Caco-2 (cell line): Measurements from ENCODE around the gene LHX1. TPM values are rescaled to one million over a fixed set of nuclear protein-coding genes. Genes with fewer than 3 reads are reported as not detected.

Experiments used
- BruUV-seq: library from RNA; stranded (reverse); fragments of 400-500 nt; replicated peaks from 2 replicates; lab custom pipeline; 2021; lab: Mats Ljungman, UMichigan
- CTCF ChIA-PET: fragments of 300-600 bp; sonication (Branson Sonifier 250); formaldehyde crosslinking; loops from one replicate; lab custom pipeline; 2022; ENCODE audit warnings: antibody characterized with exemption; lab: Charles Lee
- POLR2A ChIA-PET: fragments of 300-600 bp; sonication (Branson Sonifier 250); formaldehyde crosslinking; loops from one replicate; lab custom pipeline; 2022; ENCODE audit warnings: antibody characterized with exemption; lab: Charles Lee
- DNase-seq, 2 experiments: peaks; one replicate each; pipeline versions ENCODE4 v3.0.0 to v3.0.0-alpha.2; 2020 to 2022
- H3K27me3 ChIP-seq: replicated peaks from 2 replicates; pipeline ENCODE4 v1.6.0; 2011; ENCODE audit warnings: low read length; ENCODE audit not compliant: control insufficient read depth, insufficient read depth
- H3K36me3 ChIP-seq: 2 replicates; pipeline ENCODE4 v1.5.1; 2011; ENCODE audit warnings: low read length; ENCODE audit not compliant: control insufficient read depth, insufficient read depth
- H3K4me1 ChIP-seq: fragments of 250-450 bp; sonication (Bioruptor Pico); 2 replicates; pipeline ENCODE4 v1.5.1; 2020; ENCODE audit warnings: mild to moderate bottlenecking
- H3K4me3 ChIP-seq: 2 replicates; pipeline ENCODE4 v1.5.1; 2011; ENCODE audit warnings: low read depth, mild to moderate bottlenecking, control low read depth, low read length
- H3K9me3 ChIP-seq: fragments of 250-450 bp; sonication (Bioruptor Pico); 2 replicates; pipeline ENCODE4 v1.5.1; 2020; ENCODE audit warnings: mild to moderate bottlenecking, moderate library complexity
- H3K27ac Mint-ChIP-seq: one replicate; pipeline ENCODE4 v1.8.0; 2022; ENCODE audit warnings: mixed read lengths; ENCODE audit not compliant: unreplicated experiment
- H3K27me3 Mint-ChIP-seq: one replicate; pipeline ENCODE4 v1.8.0; 2022; ENCODE audit warnings: mixed read lengths; ENCODE audit not compliant: insufficient read depth, unreplicated experiment
- H3K36me3 Mint-ChIP-seq: one replicate; pipeline ENCODE4 v1.8.0; 2022; ENCODE audit warnings: mild to moderate bottlenecking, mixed read lengths; ENCODE audit not compliant: insufficient read depth, unreplicated experiment
- H3K4me1 Mint-ChIP-seq: one replicate; pipeline ENCODE4 v1.8.0; 2022; ENCODE audit warnings: low read depth, mixed read lengths; ENCODE audit not compliant: unreplicated experiment
- H3K4me3 Mint-ChIP-seq: one replicate; pipeline ENCODE4 v1.8.0; 2022; ENCODE audit warnings: mild to moderate bottlenecking, moderate library complexity, mixed read lengths; ENCODE audit not compliant: unreplicated experiment
- H3K9me3 Mint-ChIP-seq: one replicate; pipeline ENCODE4 v1.8.0; 2022; ENCODE audit warnings: mixed read lengths; ENCODE audit not compliant: unreplicated experiment
- CTCF ChIP-seq, 2 experiments: fragments of 200-600 bp in 1 of 2; IDR thresholded peaks; 1 replicate in 1 of 2; 2 replicates in 1 of 2; pipeline versions ENCODE4 v1.5.1 to v1.8.0; 2011 to 2022; ENCODE audit warnings: antibody characterized with exemption in 1 of 2, control low read depth in 1 of 2, inconsistent platforms in 1 of 2, low read depth in 1 of 2, low read length in 1 of 2, mild to moderate bottlenecking in 1 of 2, moderate library complexity in 1 of 2; ENCODE audit not compliant: insufficient read depth in 1 of 2, severe bottlenecking in 1 of 2, unreplicated experiment in 1 of 2
- intact Hi-C: fragments of 100-400 bp; cut with micrococcal nuclease; formaldehyde crosslinking; loops from one replicate; pipeline ENCODE4 v1.10.0; 2022; ENCODE audit not compliant: unreplicated experiment
- total RNA-seq: library from RNA; stranded (reverse); gene quantifications from 2 replicates; pipeline ENCODE4 v1.2.3, GENCODE V29; 2022

LHX1 gene
- total RNA-seq, 1 experiment from 2014 or later: not detected

GRCh38 chr17:36889770-36890349 is 47.4 kb upstream of the LHX1 start:
- DNase-seq: no peak
- CTCF ChIA-PET: no interaction called here
- no peak for TF ChIP-seq CTCF (IDR thresholded peaks at IDR 0.05; ENCODE audit: insufficient read depth in 1 of 2, low read depth in 1 of 2, low read length in 1 of 2, severe bottlenecking in 1 of 2, unreplicated experiment in 1 of 2)
- Mint-ChIP-seq H3K9me3 (no peaks in the 10 kb centered on the region), H3K36me3 (no peaks in the 10 kb centered on the region), H3K27ac (no peak overlapping the region), H3K4me1 (no peaks in the 10 kb centered on the region), H3K27me3 (peaks cover 9% of the 10 kb centered on the region), H3K4me3 (no peak overlapping the region)
- no peaks in the 10 kb centered on the region for H3K9me3 ChIP-seq
- intact Hi-C loops: no loop called here
- H3K4me1 ChIP-seq: no peaks in the 10 kb centered on the region
- H3K4me3 ChIP-seq: no peak overlapping the region
- no peaks in the 10 kb centered on the region for H3K36me3 ChIP-seq
- BruUV-seq: no TSS peak
- POLR2A ChIA-PET: no interaction called here
- no peaks in the 10 kb centered on the region for H3K27me3 ChIP-seq

GRCh38 chr17:36890398-36891168 is 46.7 kb upstream of the LHX1 start:
- ChIA-PET POLR2A (no interaction called here), CTCF (no interaction called here)
- no peaks in the 10 kb centered on the region for H3K27me3 ChIP-seq
- no peaks in the 10 kb centered on the region for H3K9me3 ChIP-seq
- Mint-ChIP-seq H3K4me3 (no peak overlapping the region), H3K9me3 (no peaks in the 10 kb centered on the region), H3K4me1 (no peaks in the 10 kb centered on the region), H3K27me3 (peaks cover 9% of the 10 kb centered on the region), H3K36me3 (no peaks in the 10 kb centered on the region), H3K27ac (no peak overlapping the region)
- no peak for DNase-seq
- BruUV-seq: no TSS peak
- H3K4me1 ChIP-seq: no peaks in the 10 kb centered on the region
- no peak overlapping the region for H3K4me3 ChIP-seq
- no peaks in the 10 kb centered on the region for H3K36me3 ChIP-seq
- TF ChIP-seq CTCF (IDR thresholded peaks at IDR 0.05; ENCODE audit: insufficient read depth in 1 of 2, low read depth in 1 of 2, low read length in 1 of 2, severe bottlenecking in 1 of 2, unreplicated experiment in 1 of 2): no peak
- intact Hi-C loops: no loop called here

- H3K36me3 ChIP-seq: no peaks in the 10 kb centered on the region
- ChIA-PET CTCF (interaction anchor here (0.7 kb wide), 1 partner anchor 121 kb away, joined by 4 read pairs; no protein-coding TSS in a partner anchor), POLR2A (no interaction called here)
- TF ChIP-seq CTCF (IDR thresholded peaks at IDR 0.05; ENCODE audit: insufficient read depth in 1 of 2, low read depth in 1 of 2, low read length in 1 of 2, severe bottlenecking in 1 of 2, unreplicated experiment in 1 of 2): no peak
- Mint-ChIP-seq H3K27me3 (peaks cover 2% of the 10 kb centered on the region), H3K27ac (no peak overlapping the region), H3K4me1 (no peaks in the 10 kb centered on the region), H3K9me3 (no peaks in the 10 kb centered on the region), H3K4me3 (no peak overlapping the region), H3K36me3 (no peaks in the 10 kb centered on the region)
- no peaks in the 10 kb centered on the region for H3K4me1 ChIP-seq
- intact Hi-C loops: no loop called here
- no peak overlapping the region for H3K4me3 ChIP-seq
- no peaks in the 10 kb centered on the region for H3K9me3 ChIP-seq
- DNase-seq: no peak
- H3K27me3 ChIP-seq: no peaks in the 10 kb centered on the region
- BruUV-seq: no TSS peak
Measured at GRCh38 chr17:36892112-36892838, 45.0 kb upstream of the LHX1 start.
